ENCODE data around the gene STK10.

The STK10 gene

GRCh38 chr5:172009536-172010270, 178.3 kb downstream of the STK10 start:
- no peak for ATAC-seq
- TF ChIP-seq GLIS3 (CRISPR knock-in tag; IDR thresholded peaks at IDR 0.05), result no peak
- no peak for TF ChIP-seq PATZ1 (CRISPR knock-in tag; IDR thresholded peaks at IDR 0.05; ENCODE audit: borderline replicate concordance)
- no peak for TF ChIP-seq TOX (CRISPR knock-in tag; IDR thresholded peaks at IDR 0.05; ENCODE audit: borderline replicate concordance)
- TF ChIP-seq POU6F1 (CRISPR knock-in tag; IDR thresholded peaks at IDR 0.05; ENCODE audit: borderline replicate concordance, low read depth), result no peak
- no peak for TF ChIP-seq CSDC2 (CRISPR knock-in tag; IDR thresholded peaks at IDR 0.05)
- no peak for TF ChIP-seq BACH2 (CRISPR knock-in tag; IDR thresholded peaks at IDR 0.05; ENCODE audit: borderline replicate concordance)

GRCh38 chr5:172008689-172009141, 179.3 kb downstream of the STK10 start:
- TF ChIP-seq ZFP3 (CRISPR knock-in tag; IDR thresholded peaks at IDR 0.05) (no peak), TSHZ2 (CRISPR knock-in tag; IDR thresholded peaks at IDR 0.05) (no peak), CSRNP3 (CRISPR knock-in tag; IDR thresholded peaks at IDR 0.05) (no peak), ISL1 (CRISPR knock-in tag; IDR thresholded peaks at IDR 0.05) (no peak), BACH2 (CRISPR knock-in tag; IDR thresholded peaks at IDR 0.05; ENCODE audit: borderline replicate concordance) (no peak), PPARA (CRISPR knock-in tag; IDR thresholded peaks at IDR 0.05; ENCODE audit: borderline replicate concordance) (no peak), CREB5 (CRISPR knock-in tag; IDR thresholded peaks at IDR 0.05; ENCODE audit: low read depth) (no peak), TCF4 (CRISPR knock-in tag; IDR thresholded peaks at IDR 0.05; ENCODE audit: borderline replicate concordance) (no peak), OSR1 (CRISPR knock-in tag; IDR thresholded peaks at IDR 0.05) (no peak), ARNTL (CRISPR knock-in tag; IDR thresholded peaks at IDR 0.05; ENCODE audit: borderline replicate concordance, low read depth) (no peak)
- ATAC-seq, result no peak

- TF ChIP-seq TSHZ2 (CRISPR knock-in tag; IDR thresholded peaks at IDR 0.05) (no peak), ZFP30 (CRISPR knock-in tag; IDR thresholded peaks at IDR 0.05) (no peak), TOX (CRISPR knock-in tag; IDR thresholded peaks at IDR 0.05; ENCODE audit: borderline replicate concordance) (no peak), BACH2 (CRISPR knock-in tag; IDR thresholded peaks at IDR 0.05; ENCODE audit: borderline replicate concordance) (no peak), ARNTL (CRISPR knock-in tag; IDR thresholded peaks at IDR 0.05; ENCODE audit: borderline replicate concordance, low read depth) (no peak), ZNF70 (CRISPR knock-in tag; IDR thresholded peaks at IDR 0.05) (no peak)
Measured at GRCh38 chr5:172008111-172008455, 179.9 kb downstream of the STK10 start.

More at GRCh38 chr5:172008111-172008455, 179.9 kb downstream of the STK10 start:
- ATAC-seq, result no peak
